ENCODE measurements around the gene LCT.

LCT gene

DNA sequence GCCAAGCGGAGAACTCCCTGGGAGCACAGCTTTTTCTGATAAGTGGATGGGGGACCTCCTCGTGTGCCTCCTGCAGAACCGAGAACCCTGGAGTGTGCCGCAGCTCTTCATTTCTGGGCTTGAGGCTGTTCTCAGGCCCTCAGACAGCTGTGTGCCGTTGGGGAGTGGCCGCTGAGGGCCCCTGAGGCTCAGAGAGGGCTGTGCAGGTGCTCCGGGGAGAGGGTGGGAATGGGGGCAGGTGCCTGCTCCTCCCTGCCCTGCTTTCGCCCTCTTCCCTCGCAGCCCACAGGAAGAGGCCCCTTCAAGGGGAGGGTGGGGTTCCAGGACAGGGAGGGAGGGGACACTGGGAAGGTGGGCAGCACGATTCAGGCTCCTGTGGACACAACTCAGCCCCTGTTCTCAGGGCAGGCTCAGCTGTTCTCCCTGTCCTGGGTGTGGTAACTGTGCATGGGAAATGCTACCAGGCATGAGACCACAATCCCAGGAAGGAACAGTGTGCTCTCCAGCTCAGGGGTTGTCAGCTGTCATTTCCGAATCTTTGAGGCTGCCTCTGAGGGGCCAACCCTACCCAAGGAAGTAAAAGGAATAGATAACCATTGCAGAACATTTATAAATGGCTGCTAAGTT is 11.3 kb downstream of the LCT start:
- H3K9me3 ChIP-seq (replicated peaks in 1 of 11) = peaks cover 15 to 28% (median 20%) of the 10 kb centered on the region in 11 experiments
- H3K9ac ChIP-seq = peak overlapping the region in 6 of 11 experiments; percentile 15 to 60 (median 40); a peak in 9 of 22 replicates
- no peaks in the 10 kb centered on the region for H3K27me3 ChIP-seq
- H3K4me3 ChIP-seq = no peak overlapping the region
- H3K4me1 ChIP-seq = peaks cover 9 to 29% (median 22%) of the 10 kb centered on the region in 10 experiments
- peaks cover 0 to 13% (median 0%) of the 10 kb centered on the region in 11 experiments; a peak in 5 of 22 replicates for H3K36me3 ChIP-seq
- H3K27ac ChIP-seq = peak overlapping the region in 8 of 11 experiments; percentile 8 to 54 (median 42); a peak in 11 of 22 replicates
- no peak for TF ChIP-seq Cebpa-rat (IDR thresholded peaks at IDR 0.05)
- H3K4me2 ChIP-seq = peak overlapping the region; percentile 27 to 75 (median 61); a peak in 21 of 22 replicates
- no peaks in the 10 kb centered on the region for H4K20me1 ChIP-seq

GRCh38 chr2:135825131-135825530 is 11.9 kb downstream of the LCT start:
- peak overlapping the region in 5 of 11 experiments; percentile 25 to 60 (median 45); a peak in 7 of 22 replicates for H3K9ac ChIP-seq
- peaks cover 15 to 34% (median 27%) of the 10 kb centered on the region in 10 experiments for H3K4me1 ChIP-seq
- H3K4me2 ChIP-seq = peak overlapping the region; percentile 27 to 75 (median 61); a peak in 21 of 22 replicates
- no peak for TF ChIP-seq Cebpa-rat (IDR thresholded peaks at IDR 0.05)
- peaks cover 15 to 28% (median 20%) of the 10 kb centered on the region in 11 experiments for H3K9me3 ChIP-seq (replicated peaks in 1 of 11)
- H3K4me3 ChIP-seq = no peak overlapping the region
- peaks cover 0 to 13% (median 0%) of the 10 kb centered on the region in 11 experiments; a peak in 5 of 22 replicates for H3K36me3 ChIP-seq
- no peaks in the 10 kb centered on the region for H4K20me1 ChIP-seq
- no peaks in the 10 kb centered on the region for H3K27me3 ChIP-seq
- peak overlapping the region in 7 of 11 experiments; percentile 24 to 54 (median 45); a peak in 11 of 22 replicates for H3K27ac ChIP-seq

- H3K27ac ChIP-seq = no peak overlapping the region
- H3K4me2 ChIP-seq = no peak overlapping the region
- no peaks in the 10 kb centered on the region for H3K27me3 ChIP-seq
- H3K9ac ChIP-seq = no peak overlapping the region
- H3K4me1 ChIP-seq = peaks cover 25 to 48% (median 35%) of the 10 kb centered on the region in 10 experiments
- H4K20me1 ChIP-seq = no peaks in the 10 kb centered on the region
- H3K4me3 ChIP-seq = no peak overlapping the region
- H3K36me3 ChIP-seq = peaks cover 0 to 13% (median 0%) of the 10 kb centered on the region in 11 experiments; a peak in 5 of 22 replicates
- no peak for TF ChIP-seq Cebpa-rat (IDR thresholded peaks at IDR 0.05)
- H3K9me3 ChIP-seq (replicated peaks in 1 of 11) = peaks cover 15 to 28% (median 20%) of the 10 kb centered on the region in 11 experiments
These were observed 14.1 kb downstream of the LCT start for GRCh38 chr2:135822855-135823254.

- no peak overlapping the region for H3K4me3 ChIP-seq
These were observed 15.8 kb downstream of the LCT start for GRCh38 chr2:135821190-135821589.

DNA sequence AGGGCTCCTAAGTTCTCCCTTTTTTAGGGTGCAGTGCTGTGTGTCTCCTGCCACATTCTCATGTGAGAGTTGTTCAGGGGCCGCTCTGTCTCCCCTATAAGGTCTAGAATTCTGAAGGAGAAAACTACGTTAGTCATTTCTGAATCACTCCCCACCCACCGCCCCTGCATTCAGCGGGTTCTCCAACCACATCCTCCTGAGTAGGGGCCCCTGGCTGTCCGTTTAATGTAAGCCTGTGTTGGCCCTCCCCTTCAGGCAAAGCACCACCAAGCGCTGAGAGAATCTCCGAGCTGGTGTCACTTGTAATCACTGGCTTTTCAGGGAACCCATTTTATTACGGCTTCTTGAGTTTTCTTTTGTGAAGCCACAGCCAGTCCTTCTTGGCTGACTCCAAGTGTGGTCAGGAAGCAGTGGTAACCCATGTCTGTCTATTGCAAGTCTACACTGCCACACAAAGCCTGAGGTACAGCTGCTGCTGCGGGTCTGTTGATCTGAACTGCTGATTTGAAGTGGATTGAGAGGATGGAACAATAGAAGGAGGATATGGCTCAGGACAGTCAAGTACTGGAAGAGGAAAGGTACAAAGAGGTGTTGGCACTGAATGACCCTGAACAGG is 16.9 kb downstream of the LCT start:
- Histone ChIP-seq H3K4me3 (no peak overlapping the region; a peak in 1 of 20 replicates), H3K9ac (peak overlapping the region in 4 of 11 experiments; percentile 4 to 39 (median 21); a peak in 4 of 22 replicates), H3K9me3 (replicated peaks in 1 of 11) (peaks cover 15 to 28% (median 20%) of the 10 kb centered on the region in 11 experiments), H3K27me3 (no peaks in the 10 kb centered on the region), H3K4me2 (peak overlapping the region; percentile 46 to 73 (median 62)), H3K4me1 (peaks cover 14 to 32% (median 18%) of the 10 kb centered on the region in 10 experiments), H3K36me3 (peaks cover 0 to 13% (median 0%) of the 10 kb centered on the region in 11 experiments; a peak in 5 of 22 replicates), H4K20me1 (no peaks in the 10 kb centered on the region), H3K27ac (peak overlapping the region in 8 of 11 experiments; percentile 3 to 56 (median 24); a peak in 10 of 22 replicates)
- no peak for TF ChIP-seq Cebpa-rat (IDR thresholded peaks at IDR 0.05)

More at GRCh38 chr2:135821190-135821589, 15.8 kb downstream of the LCT start:
- H4K20me1 ChIP-seq = no peaks in the 10 kb centered on the region
- H3K9me3 ChIP-seq (replicated peaks in 1 of 11) = peaks cover 15 to 28% (median 20%) of the 10 kb centered on the region in 11 experiments
- peak overlapping the region in 5 of 11 experiments; percentile 2 to 16 (median 10); a peak in 3 of 22 replicates for H3K4me2 ChIP-seq
- TF ChIP-seq Cebpa-rat (IDR thresholded peaks at IDR 0.05) = no peak
- H3K27ac ChIP-seq = no peak overlapping the region
- H3K27me3 ChIP-seq = no peaks in the 10 kb centered on the region
- peaks cover 0 to 13% (median 0%) of the 10 kb centered on the region in 11 experiments; a peak in 5 of 22 replicates for H3K36me3 ChIP-seq
- H3K9ac ChIP-seq = no peak overlapping the region
- H3K4me1 ChIP-seq = peaks cover 25 to 43% (median 29%) of the 10 kb centered on the region in 10 experiments

DNA sequence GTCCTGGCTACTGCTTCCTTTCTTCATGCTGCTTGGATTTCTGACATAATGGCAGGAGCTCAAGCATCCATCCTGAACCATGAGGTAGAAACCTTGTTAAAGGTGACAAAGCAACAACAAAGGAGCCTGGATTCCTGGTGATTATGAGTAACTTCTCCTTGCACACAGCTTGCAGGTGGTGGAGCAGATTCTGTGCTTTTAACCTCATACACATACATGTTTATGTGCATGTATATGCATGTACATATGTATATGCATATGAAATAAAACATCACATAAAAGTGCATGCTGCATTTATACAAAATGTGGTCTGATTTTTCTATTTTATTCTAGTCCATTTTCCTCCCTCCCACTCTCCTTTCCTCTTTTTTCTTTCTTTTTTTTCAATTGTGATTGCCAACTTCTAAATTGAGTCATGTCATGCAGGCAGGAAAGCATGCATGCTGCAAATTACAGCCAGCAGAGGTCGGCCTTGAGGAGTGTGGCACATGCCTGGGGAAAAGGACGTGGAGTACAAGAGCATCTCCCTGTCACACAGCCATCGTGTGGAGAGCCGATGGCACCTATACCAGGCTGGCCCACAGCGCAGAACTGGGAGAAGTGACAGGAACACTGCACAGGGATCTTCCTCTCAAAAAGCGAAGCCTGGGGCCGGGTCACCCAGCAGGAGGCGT is 17.9 kb downstream of the LCT start:
- Histone ChIP-seq H3K4me3 (no peak overlapping the region), H4K20me1 (no peaks in the 10 kb centered on the region), H3K36me3 (peaks cover 0 to 13% (median 0%) of the 10 kb centered on the region in 11 experiments; a peak in 5 of 22 replicates), H3K27me3 (no peaks in the 10 kb centered on the region), H3K4me1 (peaks cover 10 to 31% (median 16%) of the 10 kb centered on the region in 10 experiments), H3K9me3 (replicated peaks in 1 of 11) (peaks cover 15 to 28% (median 20%) of the 10 kb centered on the region in 11 experiments), H3K4me2 (peak overlapping the region in 6 of 11 experiments; percentile 58 to 73 (median 66); a peak in 8 of 22 replicates), H3K27ac (peak overlapping the region in 2 of 11 experiments; percentile 18 to 52; a peak in 2 of 22 replicates), H3K9ac (no peak overlapping the region; a peak in 1 of 22 replicates)
- no peak for TF ChIP-seq Cebpa-rat (IDR thresholded peaks at IDR 0.05)

GRCh38 chr2:135817951-135818350 is 19.0 kb downstream of the LCT start:
- no peak overlapping the region for H3K4me3 ChIP-seq
- peaks cover 0 to 4% (median 0%) of the 10 kb centered on the region in 11 experiments; a peak in 3 of 22 replicates for H3K36me3 ChIP-seq
- H3K27ac ChIP-seq = no peak overlapping the region
- no peaks in the 10 kb centered on the region for H4K20me1 ChIP-seq
- H3K4me1 ChIP-seq = peaks cover 10 to 31% (median 16%) of the 10 kb centered on the region in 10 experiments
- TF ChIP-seq Cebpa-rat (IDR thresholded peaks at IDR 0.05) = no peak
- peaks cover 5 to 17% (median 10%) of the 10 kb centered on the region in 11 experiments; a peak in 21 of 22 replicates for H3K9me3 ChIP-seq (replicated peaks in 1 of 11)
- H3K27me3 ChIP-seq = no peaks in the 10 kb centered on the region
- H3K4me2 ChIP-seq = no peak overlapping the region
- no peak overlapping the region for H3K9ac ChIP-seq

GRCh38 chr2:135817466-135817865 is 19.5 kb downstream of the LCT start:
- no peaks in the 10 kb centered on the region for H3K27me3 ChIP-seq
- no peak overlapping the region for H3K27ac ChIP-seq
- H3K4me3 ChIP-seq = no peak overlapping the region
- no peak overlapping the region for H3K4me2 ChIP-seq
- H4K20me1 ChIP-seq = no peaks in the 10 kb centered on the region
- TF ChIP-seq Cebpa-rat (IDR thresholded peaks at IDR 0.05) = no peak
- no peak overlapping the region for H3K9ac ChIP-seq
- no peaks in the 10 kb centered on the region; a peak in 1 of 22 replicates for H3K36me3 ChIP-seq
- peaks cover 0 to 12% (median 6%) of the 10 kb centered on the region in 11 experiments; a peak in 20 of 22 replicates for H3K9me3 ChIP-seq (replicated peaks in 1 of 11)
- peaks cover 10 to 31% (median 16%) of the 10 kb centered on the region in 10 experiments for H3K4me1 ChIP-seq

Data from BLaER1 treated with 17β-estradiol and CSF1 and Interleukin-3, amounts not matched to agents 10 nM and 100 nM (cell line).